Measurements from ENCODE around the gene PCDHGA8.

DNA sequence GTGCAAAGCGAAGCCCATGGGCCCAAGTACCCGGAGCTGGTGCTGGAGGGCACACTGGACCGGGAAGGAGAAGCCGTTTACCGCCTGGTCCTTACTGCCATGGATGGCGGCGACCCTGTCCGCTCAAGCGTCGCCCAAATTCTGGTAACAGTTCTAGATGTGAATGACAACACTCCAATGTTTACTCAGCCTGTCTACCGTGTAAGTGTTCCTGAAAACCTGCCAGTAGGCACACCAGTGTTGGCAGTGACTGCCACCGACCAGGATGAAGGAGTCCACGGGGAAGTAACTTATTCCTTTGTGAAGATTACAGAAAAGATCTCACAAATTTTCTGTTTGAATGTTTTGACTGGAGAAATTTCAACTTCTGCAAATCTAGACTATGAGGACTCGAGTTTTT is 17.8 kb upstream of the PCDHGA8 start:
- TF ChIP-seq, protein P1, sequence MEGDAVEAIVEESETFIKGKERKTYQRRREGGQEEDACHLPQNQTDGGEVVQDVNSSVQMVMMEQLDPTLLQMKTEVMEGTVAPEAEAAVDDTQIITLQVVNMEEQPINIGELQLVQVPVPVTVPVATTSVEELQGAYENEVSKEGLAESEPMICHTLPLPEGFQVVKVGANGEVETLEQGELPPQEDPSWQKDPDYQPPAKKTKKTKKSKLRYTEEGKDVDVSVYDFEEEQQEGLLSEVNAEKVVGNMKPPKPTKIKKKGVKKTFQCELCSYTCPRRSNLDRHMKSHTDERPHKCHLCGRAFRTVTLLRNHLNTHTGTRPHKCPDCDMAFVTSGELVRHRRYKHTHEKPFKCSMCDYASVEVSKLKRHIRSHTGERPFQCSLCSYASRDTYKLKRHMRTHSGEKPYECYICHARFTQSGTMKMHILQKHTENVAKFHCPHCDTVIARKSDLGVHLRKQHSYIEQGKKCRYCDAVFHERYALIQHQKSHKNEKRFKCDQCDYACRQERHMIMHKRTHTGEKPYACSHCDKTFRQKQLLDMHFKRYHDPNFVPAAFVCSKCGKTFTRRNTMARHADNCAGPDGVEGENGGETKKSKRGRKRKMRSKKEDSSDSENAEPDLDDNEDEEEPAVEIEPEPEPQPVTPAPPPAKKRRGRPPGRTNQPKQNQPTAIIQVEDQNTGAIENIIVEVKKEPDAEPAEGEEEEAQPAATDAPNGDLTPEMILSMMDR (IDR thresholded peaks at IDR 0.05) = no peak
- no peak for TF ChIP-seq POLR2AphosphoS5 (IDR thresholded peaks at IDR 0.05)

Measured in gastroesophageal sphincter (tissue), 3 donors.